ENCODE measurements around the gene ZNF396.

- TF ChIP-seq CTCF (conservative IDR thresholded peaks at IDR 0.05; ENCODE audit: low read depth in 2 of 2) (no peak), EZH2 (IDR thresholded peaks at IDR 0.05; ENCODE audit: low read depth, unreplicated experiment) (no peak), POLR2AphosphoS5 (IDR thresholded peaks at IDR 0.05; ENCODE audit: low read depth) (no peak)
Observed at GRCh38 chr18:35426786-35427185, 49.6 kb upstream of the ZNF396 start.

Measured in GM23338 (cell line).